IMR-90 (cell line): ENCODE measurements around the gene ANKMY1. TPM values are rescaled to one million over a fixed set of nuclear protein-coding genes. Genes with fewer than 3 reads are reported as not detected.

ENCODE experiments used
- ATAC-seq: fragments of 200-7000 bp; cut with Tn5 transposase; 2 replicates; pipeline ENCODE4 v1.9.1; 2020; ENCODE audit warnings: low read depth, mild to moderate bottlenecking, moderate library complexity
- BruUV-seq: library from RNA; stranded (reverse); fragments of 400-500 nt; replicated peaks from 2 replicates; lab custom pipeline; 2021; lab: Mats Ljungman, UMichigan
- CTCF ChIA-PET: fragments of 300-600 bp; formaldehyde crosslinking; extraction: SDS; loops from one replicate; lab custom pipeline; 2021; ENCODE audit warnings: antibody characterized with exemption; lab: Yijun Ruan, JAX
- POLR2A ChIA-PET: fragments of 300-600 bp; sonication (Branson Sonifier 250); formaldehyde crosslinking; loops from one replicate; lab custom pipeline; 2022; ENCODE audit warnings: antibody characterized with exemption; ENCODE audit not compliant: unreplicated experiment; lab: Charles Lee
- DNase-seq: peaks from one replicate; pipeline ENCODE4 v3.0.0; 2013
- H2AFZ ChIP-seq: replicated peaks from 2 replicates; pipeline ENCODE3; 2013; ENCODE audit warnings: low read length, mild to moderate bottlenecking; ENCODE audit not compliant: poor library complexity
- H2AK5ac ChIP-seq: 2 replicates; pipeline ENCODE4 v1.6.1; 2013; ENCODE audit warnings: low read depth, low read length, inconsistent platforms
- H2AK9ac ChIP-seq: replicated peaks from 2 replicates; pipeline ENCODE3; 2013; ENCODE audit warnings: mild to moderate bottlenecking, low read depth, low read length, moderate library complexity; ENCODE audit not compliant: poor library complexity
- H2BK120ac ChIP-seq: 2 replicates; pipeline ENCODE4 v1.6.1; 2013; ENCODE audit warnings: low read depth, low read length, inconsistent platforms
- H2BK15ac ChIP-seq: 3 replicates; pipeline ENCODE4 v1.6.1; 2013; ENCODE audit warnings: low read depth, low read length, inconsistent platforms
- H2BK20ac ChIP-seq: 2 replicates; pipeline ENCODE4 v1.6.1; 2013; ENCODE audit warnings: low read depth, mild to moderate bottlenecking, inconsistent platforms, low read length, moderate library complexity
- H2BK5ac ChIP-seq: 2 replicates; pipeline ENCODE4 v1.6.1; 2013; ENCODE audit warnings: mild to moderate bottlenecking, low read depth, low read length, inconsistent platforms; ENCODE audit not compliant: poor library complexity, severe bottlenecking
- H3K14ac ChIP-seq: replicated peaks from 2 replicates; pipeline ENCODE4 v1.6.1; 2013; ENCODE audit warnings: low read depth, low read length, inconsistent platforms
- H3K18ac ChIP-seq: 2 replicates; pipeline ENCODE4 v1.6.1; 2013; ENCODE audit warnings: low read depth, low read length, control low read depth
- H3K23ac ChIP-seq: 2 replicates; pipeline ENCODE4 v1.6.1; 2013; ENCODE audit warnings: low read depth, low read length, inconsistent platforms
- H3K27ac ChIP-seq: 2 replicates; pipeline ENCODE4 v1.5.1; 2013; ENCODE audit warnings: mild to moderate bottlenecking, control low read depth, low read length; ENCODE audit not compliant: insufficient read depth
- H3K27me3 ChIP-seq: 2 replicates; pipeline ENCODE4 v1.6.1; 2013; ENCODE audit warnings: low read length; ENCODE audit not compliant: control insufficient read depth, insufficient read depth
- H3K36me3 ChIP-seq: 2 replicates; pipeline ENCODE4 v1.6.1; 2013; ENCODE audit warnings: low read length, mixed read lengths; ENCODE audit not compliant: control insufficient read depth, insufficient read depth
- H3K4ac ChIP-seq: 2 replicates; pipeline ENCODE4 v1.6.1; 2013; ENCODE audit warnings: low read depth, low read length, inconsistent platforms
- H3K4me1 ChIP-seq: 2 replicates; pipeline ENCODE4 v1.6.1; 2013; ENCODE audit warnings: low read length, mixed read lengths; ENCODE audit not compliant: control insufficient read depth, insufficient read depth
- H3K4me2 ChIP-seq: 2 replicates; pipeline ENCODE4 v1.6.1; 2013; ENCODE audit warnings: low read depth, mild to moderate bottlenecking, control low read depth, low read length, moderate library complexity
- H3K4me3 ChIP-seq: 2 replicates; pipeline ENCODE4 v1.5.1; 2013; ENCODE audit warnings: low read depth, mild to moderate bottlenecking, control low read depth, low read length, moderate library complexity; ENCODE audit not compliant: insufficient read depth
- H3K56ac ChIP-seq: 2 replicates; pipeline ENCODE4 v1.6.1; 2013; ENCODE audit warnings: low read length, inconsistent platforms; ENCODE audit not compliant: insufficient read depth; ENCODE audit errors: extremely low read depth
- H3K79me1 ChIP-seq, 2 experiments: 2 replicates each; pipeline ENCODE4 v1.6.1; 2013; ENCODE audit warnings: low read length in 2 of 2, inconsistent platforms in 1 of 2, low read depth in 1 of 2
- H3K9ac ChIP-seq: 2 replicates; pipeline ENCODE4 v1.6.1; 2013; ENCODE audit warnings: low read depth, low read length, control low read depth
- H3K9me1 ChIP-seq: 2 replicates; pipeline ENCODE4 v1.6.1; 2013; ENCODE audit warnings: low read length, inconsistent platforms; ENCODE audit not compliant: insufficient read depth
- H3K9me3 ChIP-seq: 2 replicates; pipeline ENCODE4 v1.6.1; 2013; ENCODE audit warnings: low read length; ENCODE audit not compliant: control insufficient read depth, insufficient read depth
- H4K20me1 ChIP-seq: 2 replicates; pipeline ENCODE4 v1.6.1; 2013; ENCODE audit warnings: low read length, inconsistent platforms; ENCODE audit not compliant: insufficient read depth
- H4K5ac ChIP-seq: 2 replicates; pipeline ENCODE4 v1.6.1; 2013; ENCODE audit warnings: mild to moderate bottlenecking, low read depth, low read length, control low read depth
- H4K8ac ChIP-seq, 2 experiments: 2 replicates each; pipeline ENCODE4 v1.6.1; 2013; ENCODE audit warnings: low read depth in 2 of 2, low read length in 2 of 2, control low read depth in 1 of 2, inconsistent platforms in 1 of 2
- H4K91ac ChIP-seq: 2 replicates; pipeline ENCODE4 v1.6.1; 2013; ENCODE audit warnings: low read depth, low read length, inconsistent platforms; ENCODE audit not compliant: insufficient read depth
- BHLHE40 ChIP-seq: fragments of 150-350 bp; IDR thresholded peaks from 2 replicates; pipeline ENCODE4 v1.6.1; 2016; ENCODE audit warnings: mild to moderate bottlenecking, low read depth, low read length
- CHD1 ChIP-seq: IDR thresholded peaks from 2 replicates; pipeline ENCODE4 v1.6.1; 2012; ENCODE audit warnings: low read depth, low read length, improper control_type of control experiment
- CTCF ChIP-seq: conservative IDR thresholded peaks from 2 replicates; pipeline ENCODE4 v1.5.1; 2012; ENCODE audit warnings: mild to moderate bottlenecking, low read depth, low read length, improper control_type of control experiment
- ELK1 ChIP-seq: fragments of 150-350 bp; IDR thresholded peaks from 2 replicates; pipeline ENCODE4 v1.6.1; 2016; ENCODE audit warnings: low read depth, mild to moderate bottlenecking, low read length, moderate library complexity, borderline replicate concordance
- FOS ChIP-seq: fragments of 150-350 bp; IDR thresholded peaks from 2 replicates; pipeline ENCODE4 v1.6.1; 2016; ENCODE audit warnings: low read depth, low read length
- MAFK ChIP-seq: IDR thresholded peaks from 2 replicates; pipeline ENCODE4 v1.6.1; 2012; ENCODE audit warnings: low read depth, low read length, improper control_type of control experiment
- MAZ ChIP-seq: IDR thresholded peaks from 2 replicates; pipeline ENCODE4 v1.6.1; 2012; ENCODE audit warnings: low read depth, mild to moderate bottlenecking, low read length, improper control_type of control experiment, moderate library complexity, borderline replicate concordance
- MXI1 ChIP-seq: IDR thresholded peaks from 2 replicates; pipeline ENCODE4 v1.6.1; 2012; ENCODE audit warnings: low read depth, mild to moderate bottlenecking, low read length, moderate library complexity, borderline replicate concordance
- NFE2L2 ChIP-seq: fragments of 150-350 bp; IDR thresholded peaks from 2 replicates; pipeline ENCODE4 v1.6.1; 2016; ENCODE audit warnings: low read depth, mild to moderate bottlenecking, low read length
- POLR2A ChIP-seq: IDR thresholded peaks from 2 replicates; pipeline ENCODE4 v1.6.1; 2012; ENCODE audit warnings: mild to moderate bottlenecking, low read depth, low read length
- RCOR1 ChIP-seq: IDR thresholded peaks from 2 replicates; pipeline ENCODE4 v1.6.1; 2012; ENCODE audit warnings: mild to moderate bottlenecking, low read length, improper control_type of control experiment; ENCODE audit not compliant: insufficient replicate concordance
- RFX5 ChIP-seq: IDR thresholded peaks from 2 replicates; pipeline ENCODE4 v1.8.0; 2012; ENCODE audit warnings: low read depth, mild to moderate bottlenecking, low read length, moderate library complexity
- USF2 ChIP-seq: fragments of 150-350 bp; IDR thresholded peaks from 2 replicates; pipeline ENCODE4 v1.6.1; 2017; ENCODE audit warnings: mild to moderate bottlenecking, antibody characterized with exemption, low read length, low read depth
- WGBS, 2 experiments: methylation state at CpG; one replicate each; pipeline versions ENCODE4 v1.1.5 to v1.1.7; 2013; ENCODE audit warnings: missing lambda C conversion rate in 2 of 2; ENCODE audit not compliant: insufficient read length in 1 of 2; ENCODE audit errors: extremely low coverage in 2 of 2; 5-methylcytosine and 5-hydroxymethylcytosine counted together
- dilution Hi-C: fragments of 300-500 bp; cut with HindIII; formaldehyde crosslinking; loops from one replicate; pipeline ENCODE4 v1.14.3; 2018; ENCODE audit warnings: low sequenced_read_pairs; ENCODE audit not compliant: unreplicated experiment
- in situ Hi-C: fragments of 300-500 bp; cut with MboI; formaldehyde crosslinking; loops from 3 replicates; pipeline ENCODE4 v1.14.3; 2019; ENCODE audit warnings: low sequenced_read_pairs, inconsistent platforms, mixed read lengths
- intact Hi-C: fragments of 100-400 bp; cut with micrococcal nuclease; formaldehyde crosslinking; loops from 2 replicates; pipeline ENCODE4 v1.10.0; 2022
- polyA plus RNA-seq, 3 experiments: library from polyadenylated mRNA; depleted of rRNA; stranded (reverse); fragments of >200 nt; gene quantifications; 2 replicates each; pipeline ENCODE4 v1.2.3, GENCODE V29; 2012; ENCODE audit warnings: low replicate concordance in 1 of 3
- total RNA-seq: library from RNA; depleted of rRNA; stranded (reverse); fragments of >200 nt; gene quantifications from 2 replicates; pipeline ENCODE4 v1.2.3, GENCODE V29; 2012

ANKMY1 gene
- total and polyA plus RNA-seq, 2 of the 4 experiments (the other 2 are of a cell fraction) = 2.9 to 5.5 TPM

GRCh38 chr2:240599141-240599583, 41.4 kb upstream of the ANKMY1 start:
- H3K27ac ChIP-seq = no peak overlapping the region
- H4K91ac ChIP-seq = no peak overlapping the region
- intact Hi-C loops (no loop called here), in situ Hi-C loops (no loop called here), dilution Hi-C loops (no loop called here)
- H3K18ac ChIP-seq = no peak overlapping the region
- no peak overlapping the region for H2AK5ac ChIP-seq
- no peak overlapping the region for H3K4me3 ChIP-seq
- WGBS, 2 experiments = 93% methylated on average over 7 of the region's 11 CpGs; no CpG with 5 or more reads in 1 of the 2 experiments
- no peaks in the 10 kb centered on the region; the same call in 1 of the 2 replicates for H4K20me1 ChIP-seq
- DNase-seq = no peak
- no peak overlapping the region for H3K14ac ChIP-seq
- H3K27me3 ChIP-seq = no peaks in the 10 kb centered on the region
- H2BK5ac ChIP-seq = no peak overlapping the region
- no peaks in the 10 kb centered on the region for H3K9me1 ChIP-seq
- H4K5ac ChIP-seq = no peak overlapping the region
- no peak overlapping the region for H3K4ac ChIP-seq
- H3K23ac ChIP-seq = no peak overlapping the region
- no peak overlapping the region for H2BK15ac ChIP-seq
- H3K79me1 ChIP-seq = 0 out of 4 replicates have a peak, but pooled peaks cover 0 to under 1% of the 10 kb centered on the region in 2 experiments
- no peak overlapping the region for H2AK9ac ChIP-seq
- no peak overlapping the region for H3K4me2 ChIP-seq
- H2AFZ ChIP-seq = no peak overlapping the region
- no peaks in the 10 kb centered on the region for H3K4me1 ChIP-seq
- BruUV-seq = no TSS peak
- no peak overlapping the region for H3K56ac ChIP-seq
- no peaks in the 10 kb centered on the region for H3K9me3 ChIP-seq
- ChIA-PET POLR2A (no interaction called here), CTCF (no interaction called here)
- H4K8ac ChIP-seq = no peak overlapping the region
- no peak for TF ChIP-seq CTCF
- TF ChIP-seq MAFK = no peak
- TF ChIP-seq MXI1 = no peak
- no peak for TF ChIP-seq RFX5
- no peak for TF ChIP-seq NFE2L2
- TF ChIP-seq CHD1 = no peak
- TF ChIP-seq MAZ = no peak
- TF ChIP-seq FOS = no peak
- TF ChIP-seq ELK1 = no peak
- no peak for TF ChIP-seq POLR2A
- TF ChIP-seq RCOR1 = no peak
- TF ChIP-seq BHLHE40 = no peak
- no peak for TF ChIP-seq USF2
- H2BK20ac ChIP-seq = no peak overlapping the region
- H2BK120ac ChIP-seq = no peak overlapping the region
- no peak for ATAC-seq
- H3K9ac ChIP-seq = no peak overlapping the region
- H3K36me3 ChIP-seq = peaks cover 19% of the 10 kb centered on the region
